Epidermal melanocyte (primary cell): Measurements from ENCODE around the gene SDC3.

Experiments used
- DNase-seq: peaks from one replicate; pipeline ENCODE4 v3.0.0; 2011; ENCODE audit warnings: low spot score; ENCODE audit not compliant: insufficient read length

SDC3 gene

DNA sequence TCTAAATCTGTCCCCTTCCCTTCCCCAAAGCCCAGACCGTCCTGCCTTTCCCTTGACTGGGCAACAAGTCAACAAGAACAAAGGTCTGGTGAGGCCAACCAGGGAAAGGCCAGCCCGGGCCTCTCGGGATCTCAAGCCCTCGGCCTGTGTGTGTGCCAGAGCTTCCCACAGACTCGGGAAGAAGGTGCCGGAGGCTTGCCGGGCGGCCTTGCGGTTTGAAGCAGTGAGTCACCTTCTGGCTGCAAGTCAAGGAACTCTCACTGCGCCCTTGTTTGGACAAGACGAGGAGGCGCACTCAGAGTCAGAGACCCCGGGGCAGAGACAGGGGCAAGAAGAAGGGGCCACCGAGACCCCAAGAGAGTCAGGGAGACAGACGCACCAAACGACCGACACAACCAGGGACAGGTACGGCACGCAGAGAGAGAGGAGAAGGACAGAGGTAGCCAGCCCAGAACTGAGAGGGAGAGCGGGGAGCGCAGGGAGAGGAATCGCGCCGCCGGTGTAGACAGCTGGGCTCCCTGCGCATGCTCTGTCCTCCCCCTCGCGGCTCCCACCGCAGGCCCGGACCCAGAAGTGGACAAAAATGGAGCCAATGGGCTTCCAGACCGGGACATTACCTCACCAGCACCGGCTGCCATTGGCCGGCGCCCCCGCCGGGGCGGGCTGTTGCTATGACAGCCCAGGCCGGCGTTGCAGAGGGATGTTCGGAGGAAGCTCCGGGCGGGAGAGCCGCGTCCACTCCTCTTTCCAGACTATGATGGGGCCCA lies 84.4 kb downstream of the SDC3 start:
- DNase-seq: peak; percentile 99

DNA sequence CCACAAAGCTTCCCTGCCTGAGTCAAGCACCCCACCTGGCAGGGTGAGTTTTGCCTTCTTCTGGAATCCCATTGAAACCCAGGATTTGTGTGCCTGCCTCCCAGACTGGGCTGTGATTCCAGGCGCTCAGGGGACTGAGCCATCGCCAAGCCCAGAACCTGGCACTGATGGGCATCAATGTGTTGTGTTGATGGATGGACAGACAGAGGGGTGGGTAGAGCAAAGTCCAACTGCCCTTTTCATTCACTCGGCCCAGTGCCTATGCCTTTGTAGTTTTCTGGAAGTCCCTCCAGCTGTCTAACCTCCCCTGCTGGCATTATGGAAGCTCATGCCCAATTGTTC lies 85.0 kb downstream of the SDC3 start:
- DNase-seq: no peak

DNA sequence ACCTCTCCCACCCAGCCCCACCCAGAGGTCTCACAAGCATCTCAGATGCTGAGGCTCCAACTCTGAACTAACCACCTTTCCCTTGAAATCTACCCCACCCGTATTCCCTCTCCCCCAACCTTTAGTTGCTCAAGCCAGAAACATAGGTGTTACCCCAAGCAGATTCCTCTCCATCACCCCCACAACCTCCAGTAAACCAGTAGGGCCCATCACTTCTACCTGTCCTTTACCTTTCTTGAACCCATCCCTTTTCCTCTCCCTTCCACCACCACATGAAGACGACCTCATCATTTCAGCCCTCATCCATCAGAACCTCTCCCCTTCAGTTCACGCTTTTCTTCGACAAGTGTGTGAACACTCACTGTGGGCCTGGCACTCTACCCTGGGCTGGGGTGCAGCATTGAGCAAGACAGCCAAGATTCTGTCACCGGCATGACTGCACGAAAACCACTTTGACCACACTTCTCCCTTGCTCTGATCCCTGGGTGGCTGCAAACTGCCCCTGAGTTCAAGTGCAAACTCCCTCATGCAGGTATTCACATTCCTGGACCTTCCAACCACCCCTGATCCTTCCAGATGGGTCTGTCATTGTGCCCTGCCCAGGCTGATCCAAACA lies 85.5 kb downstream of the SDC3 start:
- no peak for DNase-seq

DNA sequence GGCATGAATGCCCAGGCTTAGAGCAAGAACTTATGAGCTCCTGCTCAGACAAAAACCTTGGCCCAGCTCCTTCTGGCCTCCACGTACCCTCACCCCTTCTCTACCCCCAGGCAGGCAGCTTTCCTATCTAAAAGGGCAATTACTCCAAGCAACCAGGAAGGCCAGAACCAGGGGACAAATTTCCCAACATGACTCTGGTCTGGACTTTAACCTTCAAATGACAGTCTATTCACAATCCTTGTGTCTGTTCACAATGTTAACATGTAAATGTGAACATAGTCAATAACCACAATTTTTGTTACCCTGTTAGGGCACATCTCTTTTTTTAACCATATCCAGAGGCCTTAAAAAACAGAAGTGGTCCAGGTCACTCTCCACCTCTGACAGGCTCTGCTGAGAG lies 86.6 kb downstream of the SDC3 start:
- DNase-seq: no peak

DNA sequence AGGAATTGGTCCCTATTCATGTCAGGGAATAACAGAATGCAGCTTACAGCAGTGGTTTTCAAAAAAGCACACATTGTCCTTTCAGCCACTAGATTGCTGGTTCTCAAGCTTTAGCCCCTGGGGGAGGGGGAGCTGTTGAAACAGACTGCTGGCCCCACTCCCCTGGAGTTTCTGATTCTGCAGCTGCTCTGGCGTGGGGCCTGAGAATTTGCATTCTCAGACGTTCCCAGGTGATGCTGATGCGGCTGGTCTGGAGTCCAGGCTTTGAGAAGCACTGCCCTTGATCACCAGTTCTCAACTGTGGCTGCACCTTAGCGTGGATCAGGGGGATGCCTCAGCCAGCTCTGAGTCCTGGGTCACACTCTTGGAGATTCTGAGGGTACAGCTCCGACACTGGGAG lies 88.3 kb downstream of the SDC3 start:
- no peak for DNase-seq
